ENCODE measurements around the gene ZNF677. TPM values are rescaled to one million over a fixed set of nuclear protein-coding genes. Genes with fewer than 3 reads are reported as not detected.
A peak's percentile ranks its signal among the peaks of the same experiment; 100 is the strongest.
"Not testable (repeated sequence)": the region's sequence is repeated elsewhere in the genome, so short reads cannot be mapped to it uniquely, and the experiment has no call there.

The ZNF677 gene
- total RNA-seq (2022): not detected in 2 replicates
- Bru-seq, nascent RNA: not detected
- not detected for BruChase-seq, experiment 1, labeled RNA remaining after a 6-hour chase
- BruChase-seq, experiment 2, labeled RNA remaining after a 2-hour chase: percentile 2 among the genes with signal in this experiment
- long read RNA-seq: 0 reads

DNA sequence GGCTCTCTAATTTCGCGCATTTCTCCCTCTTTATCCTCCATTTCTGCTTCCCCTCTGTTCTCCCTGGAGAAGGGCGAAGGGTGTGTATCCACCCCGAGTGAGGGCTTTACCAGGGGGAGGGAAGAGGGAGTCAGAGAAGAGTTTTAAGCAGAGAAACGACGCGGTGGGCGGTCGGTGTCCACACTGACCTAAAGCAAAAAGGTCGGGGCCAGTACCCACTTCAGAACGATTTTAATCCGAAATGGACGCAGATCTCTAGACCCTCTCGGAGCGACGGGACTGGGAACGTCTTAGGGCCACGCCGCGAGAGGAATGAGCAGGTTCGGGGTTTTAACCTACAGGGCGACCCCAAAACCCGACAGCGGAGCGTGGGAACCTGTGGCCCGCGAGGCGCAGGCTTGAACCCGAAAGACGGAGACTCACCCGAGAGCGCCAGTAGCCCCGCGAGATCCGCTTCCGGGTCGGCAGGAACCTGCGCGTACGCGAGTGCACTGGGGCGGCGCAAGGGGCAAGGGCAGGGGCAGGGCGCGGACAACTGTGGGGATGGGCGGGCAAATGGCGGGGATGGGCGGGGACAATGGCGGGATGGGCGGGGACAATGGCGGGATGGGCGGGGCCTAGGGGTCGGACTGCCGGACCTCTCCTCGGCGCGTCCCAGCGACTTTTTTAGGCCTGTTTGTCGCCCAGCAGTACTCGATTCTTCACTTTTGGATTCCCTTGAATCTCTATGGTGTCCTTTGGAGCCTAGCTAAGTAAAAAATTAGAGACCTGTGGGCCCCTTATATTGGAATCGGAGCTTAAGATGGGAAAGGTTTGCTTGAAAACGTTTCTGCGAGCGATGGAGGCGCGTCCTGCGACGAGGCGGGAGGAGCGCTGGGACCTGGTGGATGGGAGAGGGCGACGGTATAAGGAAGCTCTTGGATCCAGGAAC lies at the start of gene ZNF677:
TSS of gene ZNF677 (minus strand) at position 463 of the 931 bp plus-strand sequence. CDS start 3,323 bp downstream, outside the sequence.
- Mint-ChIP-seq H3K36me3 (ENCODE audit: insufficient read depth, unreplicated experiment) (no peaks in the 10 kb centered on the region), H3K4me3 (ENCODE audit: low read depth, unreplicated experiment) (no peak within 1 kb of the TSS), H3K4me1 (ENCODE audit: low read depth, unreplicated experiment) (no peaks in the 10 kb centered on the region), H3K9me3 (ENCODE audit: low read depth, unreplicated experiment) (peaks cover 24% of the 10 kb centered on the region), H3K27ac (ENCODE audit: unreplicated experiment) (no peak within 1 kb of the TSS), H3K27me3 (ENCODE audit: unreplicated experiment) (no peaks in the 10 kb centered on the region)
- CTCF ChIA-PET: no interaction called here
- no peak for DNase-seq
- TF ChIP-seq, protein P1, sequence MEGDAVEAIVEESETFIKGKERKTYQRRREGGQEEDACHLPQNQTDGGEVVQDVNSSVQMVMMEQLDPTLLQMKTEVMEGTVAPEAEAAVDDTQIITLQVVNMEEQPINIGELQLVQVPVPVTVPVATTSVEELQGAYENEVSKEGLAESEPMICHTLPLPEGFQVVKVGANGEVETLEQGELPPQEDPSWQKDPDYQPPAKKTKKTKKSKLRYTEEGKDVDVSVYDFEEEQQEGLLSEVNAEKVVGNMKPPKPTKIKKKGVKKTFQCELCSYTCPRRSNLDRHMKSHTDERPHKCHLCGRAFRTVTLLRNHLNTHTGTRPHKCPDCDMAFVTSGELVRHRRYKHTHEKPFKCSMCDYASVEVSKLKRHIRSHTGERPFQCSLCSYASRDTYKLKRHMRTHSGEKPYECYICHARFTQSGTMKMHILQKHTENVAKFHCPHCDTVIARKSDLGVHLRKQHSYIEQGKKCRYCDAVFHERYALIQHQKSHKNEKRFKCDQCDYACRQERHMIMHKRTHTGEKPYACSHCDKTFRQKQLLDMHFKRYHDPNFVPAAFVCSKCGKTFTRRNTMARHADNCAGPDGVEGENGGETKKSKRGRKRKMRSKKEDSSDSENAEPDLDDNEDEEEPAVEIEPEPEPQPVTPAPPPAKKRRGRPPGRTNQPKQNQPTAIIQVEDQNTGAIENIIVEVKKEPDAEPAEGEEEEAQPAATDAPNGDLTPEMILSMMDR (IDR thresholded peaks at IDR 0.05; ENCODE audit: unreplicated experiment): no peak
- intact Hi-C loops (cut with micrococcal nuclease; ENCODE audit: unreplicated experiment): no loop called here
- BruUV-seq (replicated peaks): no TSS peak

DNA sequence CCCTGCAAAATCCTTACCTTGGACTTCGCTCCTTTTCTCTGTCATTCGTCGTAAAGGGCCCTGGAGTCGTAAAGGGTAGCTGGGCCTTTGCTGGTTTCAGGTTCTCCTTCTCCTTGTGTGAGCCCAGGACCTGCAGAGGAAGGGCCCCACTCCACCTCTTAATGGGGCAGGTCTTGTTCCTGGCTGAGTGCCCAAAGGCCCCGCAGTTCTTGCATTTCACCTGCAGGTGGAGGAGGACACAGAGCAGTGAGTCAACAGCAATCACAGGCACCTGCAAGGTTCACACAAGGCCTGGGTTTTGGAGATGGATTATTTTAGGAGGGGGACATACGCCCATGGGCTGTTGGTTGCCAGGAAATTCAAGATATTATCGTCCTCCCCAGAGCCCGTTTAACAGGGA lies 46.7 kb upstream of the ZNF677 start:
- H3K27me3 Mint-ChIP-seq (ENCODE audit: unreplicated experiment); H3K4me3 Mint-ChIP-seq (ENCODE audit: low read depth, unreplicated experiment); intact Hi-C loops (cut with micrococcal nuclease; ENCODE audit: unreplicated experiment); DNase-seq; BruUV-seq (replicated peaks); H3K36me3 Mint-ChIP-seq (ENCODE audit: insufficient read depth, unreplicated experiment); H3K4me1 Mint-ChIP-seq (ENCODE audit: low read depth, unreplicated experiment); H3K27ac Mint-ChIP-seq (ENCODE audit: unreplicated experiment); CTCF ChIA-PET: not testable (repeated sequence)
- peaks cover 13% of the 10 kb centered on the region for H3K9me3 Mint-ChIP-seq (ENCODE audit: low read depth, unreplicated experiment)

DNA sequence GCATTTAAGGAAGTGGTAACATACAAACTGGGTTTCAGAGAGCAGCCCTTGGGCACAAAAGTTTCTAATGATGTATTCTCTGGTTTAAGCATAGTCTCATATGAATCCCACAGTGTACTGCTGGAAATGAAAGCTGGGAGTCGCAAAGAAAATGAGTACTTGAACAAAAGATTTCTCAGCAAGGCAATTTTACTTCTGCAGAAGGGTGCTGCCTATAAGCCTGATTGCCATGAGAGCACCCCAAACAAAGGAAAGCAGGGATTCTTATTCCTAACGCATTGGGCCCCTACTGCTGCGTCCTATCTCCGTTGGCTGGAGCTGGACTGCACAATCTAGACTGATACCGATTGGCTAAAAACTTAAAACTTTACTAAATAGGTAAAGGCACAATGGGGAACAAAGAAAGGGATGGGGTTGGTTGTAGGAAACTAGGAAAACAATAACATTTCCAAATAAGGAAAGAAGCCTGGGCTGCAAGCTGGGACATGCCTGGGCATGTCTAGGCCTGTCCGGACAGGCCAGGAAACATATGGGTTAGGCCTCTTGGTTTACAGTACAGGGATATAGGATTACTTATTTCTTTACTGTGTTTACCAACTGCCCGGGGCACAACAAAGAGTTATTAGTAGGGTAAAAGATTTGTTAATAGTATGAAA lies 40.2 kb upstream of the ZNF677 start:
- Mint-ChIP-seq H3K27ac (ENCODE audit: unreplicated experiment) (no peak overlapping the region), H3K4me3 (ENCODE audit: low read depth, unreplicated experiment) (no peak overlapping the region), H3K9me3 (ENCODE audit: low read depth, unreplicated experiment) (peaks cover 20% of the 10 kb centered on the region)

DNA sequence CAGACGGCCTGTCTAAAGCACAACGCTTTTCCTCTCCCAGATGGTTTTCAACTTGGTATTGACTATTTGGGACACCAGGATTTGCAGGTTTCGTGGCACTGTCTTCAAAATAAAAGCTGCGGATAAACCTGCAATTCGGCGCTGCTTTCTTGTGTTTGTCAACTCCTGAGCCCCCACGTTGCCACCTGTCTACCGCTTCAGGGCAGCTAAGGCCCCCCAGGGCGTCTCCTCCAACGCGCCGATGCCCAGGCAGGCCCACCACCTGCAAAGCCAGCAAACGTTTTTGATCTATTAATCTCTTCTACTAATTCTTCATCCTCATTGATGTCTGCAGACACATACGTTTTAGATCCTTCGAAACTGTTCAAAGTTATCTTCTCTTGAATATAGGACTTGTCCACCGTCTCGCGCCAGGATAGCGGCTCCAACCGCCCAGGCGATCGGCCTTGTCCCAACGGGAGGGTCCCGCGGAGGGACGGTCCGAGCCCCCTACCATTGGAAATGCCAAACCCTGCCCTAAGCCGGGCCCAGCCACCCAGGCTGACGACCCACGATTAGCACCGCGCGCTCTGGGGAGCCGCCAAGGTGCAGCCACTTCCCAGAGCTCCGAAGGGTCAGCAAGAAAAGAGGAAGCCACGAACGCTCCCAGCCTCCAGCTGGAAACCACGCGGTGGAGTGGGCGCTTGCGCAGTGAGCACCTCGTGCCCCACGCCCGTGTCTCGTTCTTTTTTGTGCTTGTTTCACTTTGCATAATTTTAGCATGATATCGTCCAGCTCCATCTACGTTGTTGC lies 36.3 kb upstream of the ZNF677 start:
- TF ChIP-seq, protein P1 (IDR thresholded peaks at IDR 0.05; ENCODE audit: unreplicated experiment): no peak
- Mint-ChIP-seq H3K9me3 (ENCODE audit: low read depth, unreplicated experiment) (peaks cover 19% of the 10 kb centered on the region), H3K4me1 (ENCODE audit: low read depth, unreplicated experiment) (no peaks in the 10 kb centered on the region), H3K27me3 (ENCODE audit: unreplicated experiment) (no peaks in the 10 kb centered on the region), H3K27ac (ENCODE audit: unreplicated experiment) (no peak overlapping the region), H3K36me3 (ENCODE audit: insufficient read depth, unreplicated experiment) (no peaks in the 10 kb centered on the region), H3K4me3 (ENCODE audit: low read depth, unreplicated experiment) (no peak overlapping the region)
- no TSS peak for BruUV-seq (replicated peaks)
- DNase-seq: no peak
- intact Hi-C loops (cut with micrococcal nuclease; ENCODE audit: unreplicated experiment): no loop called here
- CTCF ChIA-PET: interaction anchor here (0.6 kb wide), 1 partner anchor 1004 kb away, joined by 3 read pairs; no protein-coding TSS in a partner anchor

More for the DNA sequence above, 40.2 kb upstream of the ZNF677 start:
- Mint-ChIP-seq H3K4me1 (ENCODE audit: low read depth, unreplicated experiment) (no peaks in the 10 kb centered on the region), H3K36me3 (ENCODE audit: insufficient read depth, unreplicated experiment) (no peaks in the 10 kb centered on the region), H3K27me3 (ENCODE audit: unreplicated experiment) (no peaks in the 10 kb centered on the region)
- no TSS peak for BruUV-seq (replicated peaks)
- DNase-seq: no peak
- TF ChIP-seq, protein P1 (IDR thresholded peaks at IDR 0.05; ENCODE audit: unreplicated experiment): no peak
- intact Hi-C loops (cut with micrococcal nuclease; ENCODE audit: unreplicated experiment): no loop called here
- CTCF ChIA-PET: no interaction called here

All from Calu3 (cell line).